GM21717 (cell line): ENCODE results near the gene GTF2IRD2.
"Not testable (repeated sequence)": the region's sequence is repeated elsewhere in the genome, so short reads cannot be mapped to it uniquely, and the experiment has no call there.

Experiments
- ATAC-seq: cut with Tn5 transposase; IDR thresholded peaks from one replicate; pipeline ENCODE4 v1.9.1; 2021; ENCODE audit warnings: mild to moderate bottlenecking, moderate library complexity; ENCODE audit not compliant: unreplicated experiment

GTF2IRD2 gene

DNA sequence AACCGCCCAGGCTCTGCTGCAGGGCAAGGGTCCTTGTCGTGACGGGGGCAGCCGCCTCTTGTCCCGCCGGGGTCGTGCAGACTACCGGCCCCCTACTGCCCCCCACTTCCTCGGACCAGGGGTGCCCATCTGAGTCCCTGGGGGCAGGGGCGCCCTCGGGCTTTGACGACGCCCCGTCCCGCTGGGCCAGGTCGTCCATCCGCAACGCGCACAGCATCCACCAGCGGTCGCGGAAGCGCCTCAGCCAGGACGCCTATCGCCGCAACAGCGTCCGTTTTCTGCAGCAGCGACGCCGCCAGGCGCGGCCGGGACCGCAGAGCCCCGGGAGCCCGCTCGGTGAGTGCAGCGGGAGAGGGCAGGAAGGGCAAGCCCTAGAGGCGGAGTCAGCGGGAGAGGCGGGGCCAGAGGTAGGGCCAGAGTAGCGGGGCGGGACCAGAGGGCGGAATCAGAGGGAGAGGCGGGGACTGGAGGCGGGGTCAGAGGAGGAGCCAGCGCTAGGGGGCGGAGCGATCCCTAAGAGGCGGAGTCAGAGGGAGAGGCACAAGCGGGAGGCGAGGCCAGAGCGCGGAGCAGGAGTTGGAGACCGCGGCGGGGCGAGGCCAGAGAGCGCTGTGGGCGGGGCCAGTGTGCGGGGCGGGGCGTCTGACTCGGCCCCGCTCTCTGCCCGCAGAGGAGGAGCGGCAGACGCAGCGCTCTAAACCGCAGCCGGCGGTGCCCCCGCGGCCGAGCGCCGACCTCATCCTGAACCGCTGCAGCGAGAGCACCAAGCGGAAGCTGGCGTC, 62.8 kb downstream of the GTF2IRD2 start:
- ATAC-seq = peak; percentile 89

DNA sequence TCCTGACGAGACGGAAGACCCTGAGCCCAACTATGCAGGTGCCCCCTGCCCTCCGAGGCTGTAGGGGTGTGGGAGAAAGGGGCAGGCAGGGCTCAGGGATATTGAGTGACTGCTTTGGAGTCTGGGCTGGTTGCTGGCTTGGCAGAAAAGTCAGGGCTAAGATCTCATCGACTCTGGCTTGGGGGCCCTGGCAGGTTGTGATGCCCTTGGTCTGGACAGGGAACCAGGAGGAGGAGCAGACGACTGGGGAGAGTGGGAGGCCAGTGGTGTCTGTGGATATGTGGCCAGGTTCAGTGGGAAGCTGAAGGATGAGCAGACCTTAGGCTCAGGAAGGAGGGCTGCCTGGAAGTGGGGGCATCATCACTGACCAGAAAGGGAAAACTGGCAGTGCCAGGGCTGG, 67.8 kb downstream of the GTF2IRD2 start:
- not testable (repeated sequence) for ATAC-seq

GRCh38 chr7:74781746-74782145, 69.7 kb downstream of the GTF2IRD2 start:
- not testable (repeated sequence) for ATAC-seq

- ATAC-seq = not testable (repeated sequence)
Measured at GRCh38 chr7:74779053-74779452, 72.4 kb downstream of the GTF2IRD2 start.

DNA sequence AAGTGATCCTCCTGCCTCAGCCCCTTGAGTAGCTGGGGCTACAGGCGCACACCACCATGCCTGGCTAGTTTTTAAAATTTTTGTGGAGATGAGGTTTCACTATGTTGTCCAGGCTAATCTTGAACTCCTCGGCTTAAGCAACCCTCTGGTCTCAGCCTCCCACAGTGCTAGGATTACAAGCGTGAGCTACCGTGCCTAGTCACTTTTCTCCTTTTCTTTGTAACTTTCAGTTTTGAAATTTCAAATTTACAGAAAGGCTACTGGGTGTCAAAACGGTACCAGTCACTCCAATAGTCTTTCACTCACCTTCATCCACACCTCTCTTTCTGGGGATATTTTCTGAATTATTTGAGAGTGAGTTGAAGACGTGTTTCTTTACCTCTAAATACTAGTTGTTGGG, 76.3 kb downstream of the GTF2IRD2 start:
- not testable (repeated sequence) for ATAC-seq

DNA sequence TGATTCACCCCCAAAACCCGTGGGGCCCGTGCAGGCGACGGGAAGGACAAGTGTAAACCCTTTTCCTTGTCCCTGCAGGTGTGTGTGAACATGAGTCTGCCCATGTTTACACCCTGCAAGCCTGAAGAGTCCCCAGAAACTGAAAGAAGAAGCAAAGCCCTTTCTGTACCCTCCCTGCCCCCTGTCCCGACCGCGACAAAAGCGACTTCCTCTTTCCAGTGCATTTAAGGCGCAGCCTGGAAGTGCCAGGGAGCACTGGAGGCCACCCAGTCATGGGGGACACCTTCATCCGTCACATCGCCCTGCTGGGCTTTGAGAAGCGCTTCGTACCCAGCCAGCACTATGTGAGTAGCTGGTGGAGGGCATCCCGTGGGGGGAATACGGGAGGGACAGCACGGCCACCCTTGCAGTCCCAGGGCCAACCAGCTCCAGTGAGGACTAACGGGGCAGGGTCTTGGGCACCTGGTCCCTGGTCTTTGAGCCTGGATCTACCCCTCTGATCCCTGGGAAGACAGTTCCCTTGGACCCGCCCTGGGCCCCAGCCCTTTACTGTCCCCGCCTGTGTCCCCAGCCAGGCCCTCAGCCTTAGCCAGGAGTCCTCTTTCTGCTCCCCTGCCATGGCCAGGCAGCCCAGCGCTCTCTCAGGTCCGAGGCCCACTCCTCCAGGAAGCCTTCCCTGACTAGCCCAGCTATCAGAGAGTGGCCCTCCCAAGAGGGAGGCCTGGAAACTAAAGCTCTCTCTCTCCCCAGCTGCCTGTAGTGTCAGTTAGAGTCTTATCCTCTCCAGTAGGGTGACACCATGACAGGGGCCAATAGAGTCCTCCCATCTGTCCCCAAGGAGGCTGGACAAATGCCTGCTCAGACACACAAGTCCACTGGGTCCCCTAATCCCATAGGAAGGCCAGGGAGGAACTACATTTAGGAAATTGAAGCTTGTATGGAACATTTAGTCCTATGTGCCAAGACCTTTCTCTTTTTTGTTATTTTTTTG, 77.3 kb downstream of the GTF2IRD2 start, which contains the start of gene NCF1:
NCF1 (plus strand) TSS at position 252 of the 991 bp plus-strand sequence; CDS start at position 273, 21 bp downstream.
- peak; percentile 79 for ATAC-seq

DNA sequence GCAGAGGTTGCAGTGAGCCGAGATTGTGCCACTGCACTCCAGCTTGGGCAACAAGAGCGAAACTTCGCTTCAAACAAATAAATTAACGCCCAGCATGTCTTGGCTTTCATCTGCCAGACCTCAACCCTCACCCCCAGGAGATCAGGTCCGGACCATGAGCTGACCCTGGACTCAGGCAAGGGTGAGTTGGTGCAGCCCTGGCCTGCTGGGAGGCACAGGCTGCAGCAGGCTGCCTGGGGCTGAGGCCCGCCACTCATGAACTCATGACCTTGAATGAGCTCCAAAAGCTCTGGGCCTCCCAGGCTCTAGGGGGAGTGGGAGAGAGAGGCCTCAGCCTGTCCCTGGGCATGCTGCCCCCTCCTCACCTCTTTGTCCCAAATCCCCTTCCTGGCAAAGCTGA, 79.3 kb downstream of the GTF2IRD2 start:
- ATAC-seq = not testable (repeated sequence)

DNA sequence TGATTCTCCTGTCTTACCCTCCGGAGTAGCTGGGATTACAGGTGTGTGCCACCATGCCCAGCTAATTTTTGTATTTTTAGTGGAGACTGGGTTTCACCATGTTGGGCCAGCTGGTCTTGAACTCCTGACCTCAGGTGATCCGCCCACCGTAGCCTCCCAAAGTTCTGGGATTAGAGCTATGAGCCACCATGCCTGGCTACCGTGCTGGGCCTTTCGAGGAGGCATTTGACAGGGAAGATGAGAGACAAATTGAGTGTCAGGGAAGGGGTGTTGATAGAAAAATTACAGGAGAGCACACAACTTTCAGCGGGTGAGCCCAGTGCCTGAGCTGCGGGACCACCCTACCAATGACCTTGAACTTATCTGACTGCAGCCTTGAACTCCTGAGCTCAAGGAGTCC, 81.3 kb downstream of the GTF2IRD2 start:
- ATAC-seq = not testable (repeated sequence)

DNA sequence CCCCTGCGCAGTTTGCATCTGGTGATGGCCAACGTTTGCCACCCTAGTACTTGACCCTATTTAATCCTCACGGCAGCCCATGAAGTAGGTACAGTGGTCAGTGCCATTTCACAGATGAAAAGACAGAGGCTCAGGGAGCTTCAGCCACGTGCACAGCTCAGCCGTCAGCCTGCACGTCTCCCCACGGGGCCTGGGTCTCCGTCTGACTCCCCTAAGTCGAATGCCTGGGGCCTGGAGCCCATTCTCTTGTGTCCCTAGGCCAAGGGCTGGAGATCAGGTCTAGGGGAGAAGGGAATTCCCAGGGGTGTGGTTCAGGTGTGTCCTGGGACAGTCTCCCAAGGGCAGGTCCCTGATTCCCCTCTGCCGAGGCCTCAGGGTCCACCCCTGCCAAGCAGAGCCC, 84.4 kb downstream of the GTF2IRD2 start:
- ATAC-seq = not testable (repeated sequence)

- peak; percentile 33 for ATAC-seq
Measured at GRCh38 chr7:74766509-74766908, 84.9 kb downstream of the GTF2IRD2 start.

DNA sequence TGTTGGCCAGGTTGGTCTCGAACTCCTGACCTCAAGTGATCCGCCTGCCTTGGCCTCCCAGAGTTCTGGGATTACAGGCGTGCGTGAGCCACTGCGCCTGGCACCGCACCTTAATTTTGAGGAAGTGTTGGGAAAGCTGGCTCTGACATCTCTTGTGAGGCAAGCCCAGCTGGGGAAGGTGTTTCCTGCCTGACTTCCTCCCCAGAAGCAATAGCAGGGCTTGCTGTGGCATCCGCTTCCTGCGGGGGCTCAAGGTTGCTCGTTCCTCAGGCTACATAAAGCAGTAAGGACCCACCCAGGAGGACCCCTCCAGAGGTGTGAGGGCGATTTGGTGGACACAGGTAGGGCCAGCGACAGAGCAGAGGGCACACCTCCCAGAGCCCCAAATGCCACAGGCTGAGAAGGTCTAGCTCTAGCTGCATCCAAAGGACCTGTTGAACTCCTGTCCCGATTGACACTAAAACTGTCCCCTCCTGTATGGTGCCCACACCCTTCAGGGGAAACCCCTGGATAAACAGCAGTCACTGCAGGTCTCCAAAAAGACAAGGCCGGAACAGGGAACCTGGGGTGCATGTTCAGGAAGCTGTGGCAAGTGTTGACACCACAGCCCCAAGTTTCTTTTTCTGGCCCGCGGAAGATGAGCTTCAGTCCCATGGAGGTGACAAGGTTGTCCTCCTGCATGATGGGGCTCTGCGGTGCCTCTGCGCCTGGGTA, 86.0 kb downstream of the GTF2IRD2 start:
- ATAC-seq = not testable (repeated sequence)

DNA sequence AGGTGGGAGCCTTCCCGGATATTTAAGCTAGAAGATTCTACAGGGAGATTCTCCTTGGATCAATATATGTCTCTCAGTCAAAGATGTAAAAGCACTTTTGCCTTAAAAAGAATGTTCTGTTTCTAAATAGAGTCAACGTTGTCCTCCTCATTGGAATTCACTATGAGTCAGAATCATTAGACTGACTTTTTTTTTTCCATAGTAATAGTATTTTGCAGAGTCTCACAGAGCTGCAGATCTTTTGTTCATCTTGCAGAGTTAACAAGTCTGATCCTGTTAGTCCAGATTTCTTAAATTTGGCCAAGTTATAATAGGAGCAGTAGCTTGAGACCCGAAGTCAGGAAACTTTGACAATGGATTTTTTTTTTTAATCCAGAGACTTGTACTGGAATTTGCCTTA, 92.4 kb downstream of the GTF2IRD2 start:
- ATAC-seq = not testable (repeated sequence)

DNA sequence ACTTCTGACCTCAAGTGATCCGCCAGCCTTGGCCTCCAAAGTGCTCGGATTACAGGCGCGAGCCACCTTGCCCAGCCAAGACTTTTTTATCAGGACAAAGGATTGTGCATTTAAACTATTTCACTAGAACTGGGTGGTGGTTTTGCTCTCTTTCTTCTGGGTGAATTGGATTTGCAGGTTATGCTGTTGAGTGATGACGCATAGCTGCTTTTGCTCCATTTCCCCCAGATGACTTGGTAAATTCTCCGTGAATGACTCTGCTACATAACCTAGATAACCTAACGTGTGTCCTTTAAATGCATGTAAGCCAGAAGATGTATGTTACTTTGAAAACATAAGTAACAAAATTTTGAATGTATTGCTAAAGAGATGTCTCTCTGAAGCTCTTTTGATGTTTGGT, 93.1 kb downstream of the GTF2IRD2 start:
- ATAC-seq = not testable (repeated sequence)

DNA sequence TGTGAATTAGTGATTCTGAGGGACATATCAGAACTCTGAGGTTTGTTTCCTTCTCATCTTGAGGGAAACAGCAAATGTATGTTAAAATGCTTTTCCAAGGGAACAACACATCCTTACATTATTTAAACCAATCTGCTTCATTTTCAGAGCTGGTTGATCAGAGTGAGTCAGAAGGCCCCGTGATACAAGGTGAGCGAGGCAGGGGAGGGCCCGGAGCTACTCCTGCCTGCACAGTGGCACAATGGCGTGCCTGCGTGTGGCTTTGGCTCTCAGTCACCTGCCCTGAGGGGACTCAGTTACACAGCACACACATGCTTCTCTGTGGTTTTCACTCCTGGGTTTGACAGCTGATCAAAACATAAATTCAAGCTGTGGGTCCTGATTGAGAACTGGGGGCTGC, 94.7 kb downstream of the GTF2IRD2 start:
- not testable (repeated sequence) for ATAC-seq

- ATAC-seq = not testable (repeated sequence)
Measured at GRCh38 chr7:74753921-74754482, 97.4 kb downstream of the GTF2IRD2 start.
